K562 (cell line): ENCODE results near the gene RPL10A. TPM values are rescaled to one million over a fixed set of nuclear protein-coding genes. Genes with fewer than 3 reads are reported as not detected.

ENCODE experiments used
- ARID2 ChIP-seq: fragments of 450-650 bp; IDR thresholded peaks from 2 replicates; pipeline ENCODE4 v1.6.1; 2017; ENCODE audit warnings: antibody characterized with exemption, mild to moderate bottlenecking
- BCLAF1 ChIP-seq, 2 experiments: fragments of 450-650 bp in 1 of 2; IDR thresholded peaks; 2 replicates each; pipeline ENCODE4 v1.6.1; 2011 to 2017; ENCODE audit warnings: low read depth in 2 of 2, antibody characterized with exemption in 1 of 2, borderline replicate concordance in 1 of 2, low read length in 1 of 2, mild to moderate bottlenecking in 1 of 2, mixed read lengths in 1 of 2; ENCODE audit not compliant: control insufficient read depth in 1 of 2
- BHLHE40 ChIP-seq: IDR thresholded peaks from 2 replicates; pipeline ENCODE4 v1.6.1; 2011; ENCODE audit warnings: low read length, improper control_type of control experiment
- CHAMP1 ChIP-seq: fragments of 450-650 bp; IDR thresholded peaks from 2 replicates; pipeline ENCODE4 v1.6.1; 2016; ENCODE audit warnings: mild to moderate bottlenecking
- NFE2L1 ChIP-seq: fragments of 450-650 bp; IDR thresholded peaks from 2 replicates; pipeline ENCODE4 v1.6.1; 2016; ENCODE audit warnings: missing genetic modification characterization, low read depth, mild to moderate bottlenecking, missing compliant biosample characterization, moderate library complexity, borderline replicate concordance
- NFIC ChIP-seq: fragments of 450-650 bp; IDR thresholded peaks from 2 replicates; pipeline ENCODE4 v1.6.1; 2017; ENCODE audit warnings: mild to moderate bottlenecking, inconsistent platforms
- NONO ChIP-seq, 2 experiments: fragments of 200-400 bp in 1 of 2; fragments of 450-650 bp in 1 of 2; formaldehyde crosslinking in 1 of 2; IDR thresholded peaks; 2 replicates each; pipeline ENCODE4 v1.6.1; 2017; ENCODE audit warnings: low read depth in 2 of 2, mild to moderate bottlenecking in 2 of 2, moderate library complexity in 2 of 2, low read length in 1 of 2
- THRB ChIP-seq: fragments of 450-650 bp; formaldehyde crosslinking; conservative IDR thresholded peaks from 2 replicates; pipeline ENCODE4 v1.4.0; 2022; ENCODE audit warnings: mild to moderate bottlenecking, missing genetic modification characterization
- ZBTB8A ChIP-seq: fragments of 450-650 bp; IDR thresholded peaks from 2 replicates; pipeline ENCODE4 v1.6.1; 2018; ENCODE audit warnings: mild to moderate bottlenecking, moderate library complexity; ENCODE audit not compliant: partially characterized antibody
- ZNF311 ChIP-seq: fragments of 250-450 bp; sonication (Bioruptor Pico); IDR thresholded peaks from 2 replicates; pipeline ENCODE4 v1.4.0; 2020; ENCODE audit warnings: mild to moderate bottlenecking, moderate library complexity
- ZNF398 ChIP-seq: fragments of 250-450 bp; sonication (Bioruptor Pico); IDR thresholded peaks from 2 replicates; pipeline ENCODE4 v1.8.0; 2021; ENCODE audit warnings: moderate library complexity, mild to moderate bottlenecking, inconsistent platforms
- polyA plus RNA-seq, 8 experiments: library from polyadenylated mRNA; depleted of rRNA in 4 of 8; stranded (reverse) in 5 of 8; unstranded in 3 of 8; fragments of >200 nt; fragmentation: Nextera tagmentation in 2 of 8; fragmentation: Illumina TruSeq in 1 of 8; extraction: Ambion mirVana in 2 of 8; extraction: Trizol in 1 of 8; gene quantifications; 2 replicates each; pipeline versions ENCODE4 v1.2.1 to v1.2.3, GENCODE V29; 2011 to 2014; ENCODE audit warnings: inconsistent platforms in 1 of 8, missing spikeins in 1 of 8
- total RNA-seq, 7 experiments: library from RNA; depleted of rRNA in 6 of 7; stranded (reverse); fragments of >200 nt in 6 of 7; fragmentation: Illumina TruSeq in 2 of 7; extraction: Trizol in 2 of 7; gene quantifications; 2 replicates each; pipeline versions ENCODE4 v1.2.1 to v1.2.3, GENCODE V29; 2011 to 2021; ENCODE audit warnings: low replicate concordance in 1 of 7
- TF ChIP-seq, protein P1 (sequence below): fragments of 450-650 bp; formaldehyde crosslinking; IDR thresholded peaks from 2 replicates; pipeline ENCODE4 v1.4.0; 2020; ENCODE audit warnings: mild to moderate bottlenecking, moderate library complexity
- TF ChIP-seq, protein P2 (sequence below): sonication (generic); formaldehyde crosslinking; IDR thresholded peaks from 2 replicates; pipeline ENCODE4 v1.8.1; 2023; ENCODE audit warnings: mild to moderate bottlenecking, missing genetic modification reagents

Gene RPL10A
- total and polyA plus RNA-seq, 9 of the 15 experiments (the other 6 are each of a cell fraction or from before 2014, with no cell fraction given): 1,589 to 3,237 (median 2,116) TPM

DNA sequence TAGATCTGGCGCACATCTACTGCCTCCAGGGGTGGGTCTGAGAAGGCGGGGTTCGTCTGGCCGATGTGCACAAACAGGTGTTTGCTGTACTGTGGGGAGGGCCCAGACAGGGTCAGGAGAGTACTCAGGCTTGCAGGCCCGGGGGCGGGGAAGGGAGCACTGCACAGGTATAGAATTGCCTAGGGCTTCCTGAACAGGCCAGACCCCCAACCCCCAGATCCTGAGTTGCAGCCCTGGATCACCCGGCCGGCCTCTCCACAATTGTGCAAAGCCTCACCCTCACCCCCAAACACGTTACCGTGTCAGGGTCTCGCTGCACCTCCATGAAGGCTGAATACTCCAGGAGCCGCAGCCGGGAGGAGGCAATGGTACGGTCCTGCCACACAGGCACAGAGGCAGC, 7.8 kb downstream of the RPL10A start (continued):
- TF ChIP-seq ZNF398 (CRISPR knock-in tag): no peak
- no peak for TF ChIP-seq CHAMP1
- TF ChIP-seq, protein P1, sequence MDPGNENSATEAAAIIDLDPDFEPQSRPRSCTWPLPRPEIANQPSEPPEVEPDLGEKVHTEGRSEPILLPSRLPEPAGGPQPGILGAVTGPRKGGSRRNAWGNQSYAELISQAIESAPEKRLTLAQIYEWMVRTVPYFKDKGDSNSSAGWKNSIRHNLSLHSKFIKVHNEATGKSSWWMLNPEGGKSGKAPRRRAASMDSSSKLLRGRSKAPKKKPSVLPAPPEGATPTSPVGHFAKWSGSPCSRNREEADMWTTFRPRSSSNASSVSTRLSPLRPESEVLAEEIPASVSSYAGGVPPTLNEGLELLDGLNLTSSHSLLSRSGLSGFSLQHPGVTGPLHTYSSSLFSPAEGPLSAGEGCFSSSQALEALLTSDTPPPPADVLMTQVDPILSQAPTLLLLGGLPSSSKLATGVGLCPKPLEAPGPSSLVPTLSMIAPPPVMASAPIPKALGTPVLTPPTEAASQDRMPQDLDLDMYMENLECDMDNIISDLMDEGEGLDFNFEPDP: no peak
- no peak for TF ChIP-seq ZBTB8A
- TF ChIP-seq, protein P2, sequence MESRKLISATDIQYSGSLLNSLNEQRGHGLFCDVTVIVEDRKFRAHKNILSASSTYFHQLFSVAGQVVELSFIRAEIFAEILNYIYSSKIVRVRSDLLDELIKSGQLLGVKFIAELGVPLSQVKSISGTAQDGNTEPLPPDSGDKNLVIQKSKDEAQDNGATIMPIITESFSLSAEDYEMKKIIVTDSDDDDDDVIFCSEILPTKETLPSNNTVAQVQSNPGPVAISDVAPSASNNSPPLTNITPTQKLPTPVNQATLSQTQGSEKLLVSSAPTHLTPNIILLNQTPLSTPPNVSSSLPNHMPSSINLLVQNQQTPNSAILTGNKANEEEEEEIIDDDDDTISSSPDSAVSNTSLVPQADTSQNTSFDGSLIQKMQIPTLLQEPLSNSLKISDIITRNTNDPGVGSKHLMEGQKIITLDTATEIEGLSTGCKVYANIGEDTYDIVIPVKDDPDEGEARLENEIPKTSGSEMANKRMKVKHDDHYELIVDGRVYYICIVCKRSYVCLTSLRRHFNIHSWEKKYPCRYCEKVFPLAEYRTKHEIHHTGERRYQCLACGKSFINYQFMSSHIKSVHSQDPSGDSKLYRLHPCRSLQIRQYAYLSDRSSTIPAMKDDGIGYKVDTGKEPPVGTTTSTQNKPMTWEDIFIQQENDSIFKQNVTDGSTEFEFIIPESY: peak; percentile 47; the same call in 1 of the 2 replicates
- no peak for TF ChIP-seq NFE2L1 (tag)
- TF ChIP-seq NONO (IDR thresholded peaks at IDR 0.05; ENCODE audit: low read depth in 2 of 2, low read length in 1 of 2): no peak
- TF ChIP-seq ZNF311 (CRISPR knock-in tag): no peak
- no peak for TF ChIP-seq BCLAF1 (IDR thresholded peaks at IDR 0.05; ENCODE audit: borderline replicate concordance in 1 of 2, control insufficient read depth in 1 of 2, low read depth in 2 of 2, low read length in 1 of 2)
- no peak for TF ChIP-seq ARID2
- TF ChIP-seq NFIC: 0 out of 2 replicates have a peak, but pooled peaks have one; percentile 0
- no peak for TF ChIP-seq BHLHE40
- TF ChIP-seq THRB (CRISPR knock-in tag): no peak
